OCI-LY3 (cell line): ENCODE measurements around the gene DNAJB14.

Experiments used
- H2AFZ ChIP-seq: fragments of 200-600, 300-600 bp; shearing (Covaris generic); 2 replicates; pipeline ENCODE4 v1.6.0; 2014; ENCODE audit warnings: antibody characterized with exemption, low read depth, low read length
- H3K27ac ChIP-seq: fragments of 200-600, 300-600 bp; sonication (generic); 2 replicates; pipeline ENCODE4 v1.5.1; 2014; ENCODE audit warnings: mild to moderate bottlenecking, low read length, moderate library complexity, mixed read lengths
- H3K27me3 ChIP-seq: fragments of 200-600, 300-600 bp; sonication (generic); 2 replicates; pipeline ENCODE4 v1.6.1; 2014; ENCODE audit warnings: low read depth, low read length, mixed read lengths
- H3K36me3 ChIP-seq: fragments of 200-600, 300-600 bp; sonication (generic); replicated peaks from 2 replicates; pipeline ENCODE3; 2014; ENCODE audit warnings: low read depth, low read length, mixed read lengths
- H3K4me1 ChIP-seq: fragments of 300-600, 200-600 bp; sonication (generic); 2 replicates; pipeline ENCODE4 v1.6.1; 2014; ENCODE audit warnings: low read length, mixed read lengths
- H3K4me2 ChIP-seq: fragments of 200-600, 300-600 bp; sonication (generic); 2 replicates; pipeline ENCODE4 v1.6.1; 2014; ENCODE audit warnings: low read length, mixed read lengths
- H3K4me3 ChIP-seq: fragments of 300-600, 200-600 bp; sonication (generic); 2 replicates; pipeline ENCODE4 v1.5.1; 2014; ENCODE audit warnings: antibody characterized with exemption, mild to moderate bottlenecking, low read length, moderate library complexity
- H3K79me2 ChIP-seq: fragments of 300-600, 200-600 bp; shearing (Covaris generic); 2 replicates; pipeline ENCODE4 v1.6.1; 2014; ENCODE audit warnings: mild to moderate bottlenecking, low read length, mixed read lengths
- H3K9ac ChIP-seq: fragments of 300-600, 200-600 bp; shearing (Covaris generic); 2 replicates; pipeline ENCODE4 v1.6.0; 2014; ENCODE audit warnings: mild to moderate bottlenecking, low read length, moderate library complexity
- H3K9me3 ChIP-seq: fragments of 200-600, 300-600 bp; shearing (Covaris generic); 2 replicates; pipeline ENCODE4 v1.6.1; 2014; ENCODE audit warnings: low read length, mixed read lengths; ENCODE audit not compliant: insufficient read depth
- H4K20me1 ChIP-seq: fragments of 200-600, 300-600 bp; sonication (generic); 2 replicates; pipeline ENCODE4 v1.6.1; 2016; ENCODE audit warnings: low read length, mixed read lengths; ENCODE audit not compliant: insufficient read depth
- CTCF ChIP-seq: fragments of 200-600, 300-600 bp; sonication (generic); IDR thresholded peaks from 2 replicates; pipeline ENCODE4 v1.5.1; 2014; ENCODE audit warnings: antibody characterized with exemption, low read length, low read depth
- EZH2phosphoT487 ChIP-seq: fragments of 200-600 bp; shearing (Covaris generic); IDR thresholded peaks from 2 replicates; pipeline ENCODE4 v1.6.1; 2018; ENCODE audit warnings: antibody characterized with exemption, mixed run types, low read depth

The DNAJB14 gene

GRCh38 chr4:99921174-99921573 lies 25.2 kb downstream of the DNAJB14 start:
- Histone ChIP-seq H4K20me1 (no peaks in the 10 kb centered on the region), H3K36me3 (peaks cover 39% of the 10 kb centered on the region), H2AFZ (no peak overlapping the region), H3K27me3 (no peaks in the 10 kb centered on the region), H3K27ac (no peak overlapping the region), H3K9ac (no peak overlapping the region), H3K79me2 (peaks cover 4% of the 10 kb centered on the region; the same call in 1 of the 2 replicates), H3K4me2 (no peak overlapping the region), H3K4me3 (no peak overlapping the region), H3K9me3 (no peaks in the 10 kb centered on the region), H3K4me1 (no peaks in the 10 kb centered on the region)
- TF ChIP-seq EZH2phosphoT487 = no peak
- TF ChIP-seq CTCF = no peak

- Histone ChIP-seq H3K4me1 (no peaks in the 10 kb centered on the region), H3K9me3 (no peaks in the 10 kb centered on the region), H2AFZ (no peak overlapping the region), H3K27ac (no peak overlapping the region), H4K20me1 (no peaks in the 10 kb centered on the region), H3K4me3 (no peak overlapping the region), H3K36me3 (peaks cover 42% of the 10 kb centered on the region), H3K9ac (no peak overlapping the region), H3K79me2 (no peaks in the 10 kb centered on the region), H3K4me2 (no peak overlapping the region), H3K27me3 (no peaks in the 10 kb centered on the region)
- TF ChIP-seq EZH2phosphoT487 (no peak), CTCF (no peak)
These were observed 27.8 kb downstream of the DNAJB14 start for GRCh38 chr4:99918656-99919055.

- no peaks in the 10 kb centered on the region for H3K79me2 ChIP-seq
These were observed 28.8 kb downstream of the DNAJB14 start for GRCh38 chr4:99917575-99917974.

GRCh38 chr4:99915449-99915848 lies 31.0 kb downstream of the DNAJB14 start:
- no peaks in the 10 kb centered on the region for H3K27me3 ChIP-seq
- no peak overlapping the region for H3K9ac ChIP-seq
- H2AFZ ChIP-seq = no peak overlapping the region
- no peaks in the 10 kb centered on the region for H3K4me1 ChIP-seq
- no peaks in the 10 kb centered on the region for H3K9me3 ChIP-seq
- no peaks in the 10 kb centered on the region for H3K79me2 ChIP-seq
- no peak overlapping the region for H3K27ac ChIP-seq
- H4K20me1 ChIP-seq = no peaks in the 10 kb centered on the region
- H3K4me2 ChIP-seq = no peak overlapping the region
- no peak for TF ChIP-seq EZH2phosphoT487
- no peak for TF ChIP-seq CTCF
- H3K36me3 ChIP-seq = peaks cover 29% of the 10 kb centered on the region
- H3K4me3 ChIP-seq = no peak overlapping the region

More at GRCh38 chr4:99917575-99917974, 28.8 kb downstream of the DNAJB14 start:
- Histone ChIP-seq H4K20me1 (no peaks in the 10 kb centered on the region), H3K27ac (no peak overlapping the region), H3K4me3 (no peak overlapping the region), H3K4me2 (no peak overlapping the region), H3K27me3 (no peaks in the 10 kb centered on the region), H2AFZ (no peak overlapping the region), H3K9ac (no peak overlapping the region), H3K9me3 (no peaks in the 10 kb centered on the region), H3K4me1 (no peaks in the 10 kb centered on the region), H3K36me3 (peaks cover 41% of the 10 kb centered on the region)
- TF ChIP-seq EZH2phosphoT487 = no peak
- no peak for TF ChIP-seq CTCF
